ENCODE measurements around the gene TMEM18.

GRCh38 chr2:685421-685820 is 8.2 kb upstream of the TMEM18 start:
- TF ChIP-seq CTCF (IDR thresholded peaks at IDR 0.05) (no peak), POLR2A (IDR thresholded peaks at IDR 0.05) (no peak)

Measured in lower leg skin (tissue), 3 donors.